Neural progenitor cell (in vitro differentiated cells): Measurements from ENCODE around the gene MTHFR. TPM values are rescaled to one million over a fixed set of nuclear protein-coding genes. Genes with fewer than 3 reads are reported as not detected.

ENCODE experiments used
- DNase-seq: peaks from one replicate; pipeline ENCODE4 v3.0.0-alpha.2; 2016; ENCODE audit warnings: low spot score
- H2AFZ ChIP-seq: fragments of 200-600 bp; sonication (generic); replicated peaks from 2 replicates; pipeline ENCODE4 v1.6.1; 2016; ENCODE audit warnings: antibody characterized with exemption
- H3F3A ChIP-seq: fragments of 200-600 bp; sonication (generic); 2 replicates; pipeline ENCODE4 v1.6.1; 2016; ENCODE audit warnings: antibody characterized with exemption, low read depth
- H3K27ac ChIP-seq: fragments of 200-600 bp; sonication (generic); 2 replicates; pipeline ENCODE4 v1.5.1; 2016; ENCODE audit warnings: mild to moderate bottlenecking
- H3K27me3 ChIP-seq: fragments of 200-600 bp; sonication (generic); 2 replicates; pipeline ENCODE4 v1.6.1; 2016; ENCODE audit warnings: mild to moderate bottlenecking, moderate library complexity
- H3K36me3 ChIP-seq: fragments of 200-600 bp; sonication (generic); 2 replicates; pipeline ENCODE4 v1.5.1; 2016
- H3K4me1 ChIP-seq: fragments of 200-600 bp; sonication (generic); 2 replicates; pipeline ENCODE4 v1.6.1; 2016; ENCODE audit warnings: mixed run types
- H3K4me2 ChIP-seq: fragments of 200-600 bp; sonication (generic); 2 replicates; pipeline ENCODE4 v1.6.1; 2016
- H3K4me3 ChIP-seq: fragments of 200-600 bp; sonication (generic); 2 replicates; pipeline ENCODE4 v1.5.1; 2016
- H3K79me2 ChIP-seq: fragments of 200-600 bp; sonication (generic); 2 replicates; pipeline ENCODE4 v1.6.1; 2016; ENCODE audit warnings: low read depth
- H3K9ac ChIP-seq: fragments of 200-600 bp; sonication (generic); 2 replicates; pipeline ENCODE4 v1.6.1; 2016
- H3K9me3 ChIP-seq: fragments of 200-600 bp; sonication (generic); 2 replicates; pipeline ENCODE4 v1.5.1; 2016; ENCODE audit warnings: low read depth
- H4K20me1 ChIP-seq: fragments of 200-600 bp; sonication (generic); 2 replicates; pipeline ENCODE4 v1.6.1; 2016; ENCODE audit warnings: low read depth
- H3K27ac Mint-ChIP-seq: 3 replicates; pipeline ENCODE4 v1.8.0; 2021; ENCODE audit warnings: mixed read lengths
- H3K27me3 Mint-ChIP-seq: 2 replicates; pipeline ENCODE4 v1.8.0; 2022; ENCODE audit warnings: low read depth, mild to moderate bottlenecking, inconsistent platforms, moderate library complexity, mixed read lengths; ENCODE audit not compliant: insufficient read depth
- H3K36me3 Mint-ChIP-seq: 3 replicates; pipeline ENCODE4 v1.8.0; 2021; ENCODE audit warnings: mixed read lengths
- H3K4me1 Mint-ChIP-seq: 3 replicates; pipeline ENCODE4 v1.8.0; 2021; ENCODE audit warnings: mixed read lengths
- H3K4me3 Mint-ChIP-seq: 3 replicates; pipeline ENCODE4 v1.8.0; 2021; ENCODE audit warnings: mild to moderate bottlenecking, moderate library complexity, mixed read lengths
- H3K9me3 Mint-ChIP-seq: 3 replicates; pipeline ENCODE4 v1.8.0; 2020; ENCODE audit warnings: mixed read lengths
- EZH2 ChIP-seq: fragments of 200-600 bp; sonication (generic); IDR thresholded peaks from 2 replicates; pipeline ENCODE4 v1.6.1; 2017; ENCODE audit warnings: antibody characterized with exemption, mild to moderate bottlenecking, moderate library complexity
- EZH2phosphoT487 ChIP-seq: fragments of 200-600 bp; sonication (generic); IDR thresholded peaks from 2 replicates; pipeline ENCODE4 v1.6.1; 2017; ENCODE audit warnings: antibody characterized with exemption
- total RNA-seq: library from RNA; depleted of rRNA; stranded (reverse); fragments of >200 nt; gene quantifications from 2 replicates; pipeline ENCODE4 v1.2.3, GENCODE V29; 2015; ENCODE audit warnings: low replicate concordance
- TF ChIP-seq, protein P1 (sequence below): fragments of 200-600 bp; sonication (generic); IDR thresholded peaks from 2 replicates; pipeline ENCODE4 v1.5.1; 2017; ENCODE audit warnings: antibody characterized with exemption, mild to moderate bottlenecking

Gene MTHFR
- total RNA-seq, 1 donor from 2014 or later: 7.0 TPM

DNA sequence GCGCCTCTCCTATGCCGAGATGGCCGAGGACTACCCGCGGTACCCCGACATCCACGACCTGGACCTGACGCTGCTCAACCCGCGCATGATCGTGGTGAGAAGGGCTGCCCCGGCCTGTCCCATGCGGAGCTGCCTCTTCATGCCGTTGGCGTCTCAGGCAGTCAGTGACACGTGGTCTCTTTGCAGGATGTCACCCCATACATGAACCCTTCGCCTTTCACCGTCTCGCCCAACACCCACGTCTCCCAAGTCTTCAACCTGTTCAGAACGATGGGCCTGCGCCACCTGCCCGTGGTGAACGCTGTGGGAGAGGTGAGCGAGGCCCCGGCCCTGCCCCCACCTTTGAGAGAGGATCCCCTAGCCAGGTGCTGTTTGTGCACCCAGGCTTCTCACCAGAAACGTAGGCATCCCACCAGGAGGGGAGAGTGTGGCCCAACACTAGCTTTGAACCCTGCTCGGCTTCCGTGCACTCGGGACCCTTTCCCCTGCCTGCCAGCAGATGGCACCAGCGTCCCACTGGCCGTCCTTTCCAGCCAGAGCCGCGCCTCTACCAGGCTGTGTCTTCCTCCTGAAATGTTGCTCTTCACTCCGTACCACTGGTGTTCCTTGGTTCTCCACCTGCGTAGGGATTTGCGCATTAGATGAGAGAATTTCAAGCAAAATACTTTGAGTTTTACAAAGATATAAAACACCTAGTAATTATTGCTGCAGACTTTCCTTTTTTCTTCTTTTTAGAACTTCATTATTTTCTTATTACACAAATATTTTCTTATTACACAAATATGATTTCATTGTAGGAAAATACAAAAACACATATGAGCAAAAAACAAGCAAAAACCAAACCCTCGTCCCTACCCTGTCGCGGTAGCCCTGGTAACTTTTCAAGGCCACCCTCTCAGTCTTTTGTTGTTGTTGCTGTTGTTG lies 32.8 kb upstream of the MTHFR start:
- no peak overlapping the region for H3K27ac Mint-ChIP-seq
- no peaks in the 10 kb centered on the region for H3K4me1 Mint-ChIP-seq
- Histone ChIP-seq H2AFZ (no peak overlapping the region), H3K4me1 (no peaks in the 10 kb centered on the region), H3K27me3 (no peaks in the 10 kb centered on the region), H4K20me1 (peaks cover 14% of the 10 kb centered on the region), H3K9me3 (no peaks in the 10 kb centered on the region), H3K4me3 (no peak overlapping the region), H3K9ac (no peak overlapping the region), H3F3A (peaks cover 8% of the 10 kb centered on the region), H3K36me3 (peaks cover 10% of the 10 kb centered on the region), H3K4me2 (no peak overlapping the region), H3K79me2 (no peaks in the 10 kb centered on the region), H3K27ac (no peak overlapping the region)
- peaks cover 24% of the 10 kb centered on the region for H3K36me3 Mint-ChIP-seq
- H3K9me3 Mint-ChIP-seq: no peaks in the 10 kb centered on the region
- no peak for TF ChIP-seq EZH2phosphoT487
- TF ChIP-seq, protein P1, sequence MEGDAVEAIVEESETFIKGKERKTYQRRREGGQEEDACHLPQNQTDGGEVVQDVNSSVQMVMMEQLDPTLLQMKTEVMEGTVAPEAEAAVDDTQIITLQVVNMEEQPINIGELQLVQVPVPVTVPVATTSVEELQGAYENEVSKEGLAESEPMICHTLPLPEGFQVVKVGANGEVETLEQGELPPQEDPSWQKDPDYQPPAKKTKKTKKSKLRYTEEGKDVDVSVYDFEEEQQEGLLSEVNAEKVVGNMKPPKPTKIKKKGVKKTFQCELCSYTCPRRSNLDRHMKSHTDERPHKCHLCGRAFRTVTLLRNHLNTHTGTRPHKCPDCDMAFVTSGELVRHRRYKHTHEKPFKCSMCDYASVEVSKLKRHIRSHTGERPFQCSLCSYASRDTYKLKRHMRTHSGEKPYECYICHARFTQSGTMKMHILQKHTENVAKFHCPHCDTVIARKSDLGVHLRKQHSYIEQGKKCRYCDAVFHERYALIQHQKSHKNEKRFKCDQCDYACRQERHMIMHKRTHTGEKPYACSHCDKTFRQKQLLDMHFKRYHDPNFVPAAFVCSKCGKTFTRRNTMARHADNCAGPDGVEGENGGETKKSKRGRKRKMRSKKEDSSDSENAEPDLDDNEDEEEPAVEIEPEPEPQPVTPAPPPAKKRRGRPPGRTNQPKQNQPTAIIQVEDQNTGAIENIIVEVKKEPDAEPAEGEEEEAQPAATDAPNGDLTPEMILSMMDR: peak; percentile 97
- no peak for TF ChIP-seq EZH2
- DNase-seq: peak; percentile 73
- H3K27me3 Mint-ChIP-seq: peaks cover 2% of the 10 kb centered on the region
- no peak overlapping the region for H3K4me3 Mint-ChIP-seq

DNA sequence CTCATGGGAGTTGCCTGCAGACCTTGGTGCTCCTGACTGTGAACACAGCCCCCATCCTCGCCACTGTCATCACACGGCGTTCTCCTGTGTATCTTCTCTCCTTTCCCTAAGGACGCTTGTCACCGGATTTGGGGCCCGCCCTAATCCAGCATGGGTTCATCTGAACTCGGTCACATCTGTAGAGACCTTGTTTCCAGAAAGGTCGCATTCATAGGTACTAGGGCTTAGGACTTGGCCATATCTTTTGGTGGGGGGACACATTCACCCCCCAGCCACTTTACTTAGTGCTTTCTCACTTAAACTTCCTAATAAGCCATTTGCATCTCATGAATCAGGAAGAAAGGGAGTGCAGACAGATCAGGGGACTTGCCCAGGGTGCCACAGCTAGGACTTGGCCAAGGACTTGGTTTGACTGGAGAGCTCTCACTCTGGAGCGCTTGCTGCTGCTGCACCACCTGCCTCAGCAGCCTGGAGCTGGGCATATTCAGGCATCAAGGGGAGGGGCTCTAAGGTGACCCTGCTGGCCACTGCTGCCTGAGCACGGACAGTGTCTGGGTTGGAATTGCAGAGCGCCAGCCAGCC lies 32.1 kb upstream of the MTHFR start:
- no peaks in the 10 kb centered on the region for H3K27me3 ChIP-seq
- TF ChIP-seq, protein P1: no peak
- TF ChIP-seq EZH2 (no peak), EZH2phosphoT487 (no peak)
- Mint-ChIP-seq H3K9me3 (no peaks in the 10 kb centered on the region), H3K4me1 (no peaks in the 10 kb centered on the region), H3K36me3 (peaks cover 24% of the 10 kb centered on the region), H3K4me3 (no peak overlapping the region), H3K27ac (no peak overlapping the region), H3K27me3 (peaks cover 2% of the 10 kb centered on the region)
- peaks cover 8% of the 10 kb centered on the region for H3F3A ChIP-seq
- H3K9me3 ChIP-seq: no peaks in the 10 kb centered on the region
- no peaks in the 10 kb centered on the region for H3K4me1 ChIP-seq
- no peak overlapping the region for H3K4me3 ChIP-seq
- peaks cover 14% of the 10 kb centered on the region for H4K20me1 ChIP-seq
- no peaks in the 10 kb centered on the region for H3K79me2 ChIP-seq
- no peak overlapping the region for H3K4me2 ChIP-seq
- H2AFZ ChIP-seq: no peak overlapping the region
- no peak for DNase-seq
- peaks cover 10% of the 10 kb centered on the region for H3K36me3 ChIP-seq
- no peak overlapping the region for H3K9ac ChIP-seq
- no peak overlapping the region for H3K27ac ChIP-seq

DNA sequence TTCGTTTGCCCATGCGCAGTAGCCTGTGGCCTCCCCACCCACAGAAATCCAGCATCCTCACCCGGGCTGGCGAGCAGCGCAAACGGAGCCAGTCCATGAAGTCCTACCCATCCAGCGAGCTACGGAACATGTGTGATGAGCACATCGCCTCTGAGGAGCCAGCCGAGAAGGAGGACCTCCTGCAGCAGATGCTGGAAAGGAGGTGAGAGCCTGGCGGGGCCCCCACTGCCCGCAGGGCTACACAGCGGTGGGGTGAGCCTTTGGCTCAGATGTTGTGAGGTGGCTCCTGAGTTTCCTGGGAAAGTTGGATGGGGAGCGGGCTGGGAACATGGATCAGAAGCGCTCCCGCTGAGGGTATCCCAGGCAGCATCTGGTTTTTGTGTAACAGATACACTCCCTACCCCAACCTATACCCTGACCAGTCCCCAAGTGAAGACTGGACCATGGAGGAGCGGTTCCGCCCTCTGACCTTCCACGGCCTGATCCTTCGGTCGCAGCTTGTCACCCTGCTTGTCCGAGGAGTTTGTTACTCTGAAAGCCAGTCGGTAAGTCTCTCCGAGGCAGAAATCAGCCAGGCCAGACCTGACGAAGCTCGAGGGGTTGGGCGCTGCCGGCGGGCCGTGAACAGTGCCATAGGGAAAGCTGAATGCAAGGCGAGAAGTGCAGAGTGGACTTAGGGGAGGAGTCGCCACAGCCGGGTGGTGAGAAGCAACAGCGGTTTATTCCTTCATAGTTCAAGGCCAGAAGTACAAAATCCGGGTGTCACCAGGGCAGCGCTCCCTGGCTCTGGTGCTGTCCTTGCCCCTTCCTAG lies 31.4 kb upstream of the MTHFR start:
- no peak overlapping the region for H3K4me3 ChIP-seq
- H3K36me3 ChIP-seq: peaks cover 10% of the 10 kb centered on the region
- TF ChIP-seq, protein P1: no peak
- TF ChIP-seq EZH2phosphoT487 (no peak), EZH2 (no peak)

More for the DNA sequence above, 31.4 kb upstream of the MTHFR start:
- Mint-ChIP-seq H3K27ac (no peak overlapping the region), H3K27me3 (peaks cover 2% of the 10 kb centered on the region), H3K36me3 (peaks cover 21% of the 10 kb centered on the region), H3K9me3 (no peaks in the 10 kb centered on the region), H3K4me1 (no peaks in the 10 kb centered on the region), H3K4me3 (no peak overlapping the region)
- H2AFZ ChIP-seq: no peak overlapping the region
- no peak overlapping the region for H3K27ac ChIP-seq
- peaks cover 14% of the 10 kb centered on the region for H4K20me1 ChIP-seq
- H3K4me1 ChIP-seq: no peaks in the 10 kb centered on the region
- DNase-seq: no peak
- no peaks in the 10 kb centered on the region for H3K9me3 ChIP-seq
- no peak overlapping the region for H3K9ac ChIP-seq
- H3K79me2 ChIP-seq: no peaks in the 10 kb centered on the region
- H3F3A ChIP-seq: peaks cover 8% of the 10 kb centered on the region
- H3K4me2 ChIP-seq: no peak overlapping the region
- H3K27me3 ChIP-seq: no peaks in the 10 kb centered on the region
